HG03066 (cell line): Measurements from ENCODE around the gene PCDH19.

Experiments
- ATAC-seq: cut with Tn5 transposase; IDR thresholded peaks from one replicate; pipeline ENCODE4 v1.9.1; 2021; ENCODE audit warnings: low read depth; ENCODE audit not compliant: unreplicated experiment

Gene PCDH19

DNA sequence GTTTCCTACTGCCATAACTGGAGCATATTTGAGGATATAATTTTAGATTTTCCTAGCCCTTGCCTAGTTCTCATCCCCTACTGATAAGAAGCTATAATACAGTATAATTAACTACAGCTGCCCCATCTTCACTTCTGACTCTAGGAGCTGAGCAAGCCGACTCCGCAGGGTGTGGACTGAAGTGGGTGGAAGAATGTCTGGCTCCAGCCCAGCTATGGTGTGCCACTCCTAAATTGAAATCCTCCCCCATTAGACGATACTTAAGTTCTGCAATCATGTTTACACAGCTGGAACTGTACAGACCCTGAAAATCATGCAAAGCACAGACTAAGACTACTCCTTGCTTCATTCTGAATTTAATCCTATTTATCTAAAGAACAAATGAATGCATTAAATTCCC, 93.1 kb downstream of the PCDH19 start:
- ATAC-seq = no peak

DNA sequence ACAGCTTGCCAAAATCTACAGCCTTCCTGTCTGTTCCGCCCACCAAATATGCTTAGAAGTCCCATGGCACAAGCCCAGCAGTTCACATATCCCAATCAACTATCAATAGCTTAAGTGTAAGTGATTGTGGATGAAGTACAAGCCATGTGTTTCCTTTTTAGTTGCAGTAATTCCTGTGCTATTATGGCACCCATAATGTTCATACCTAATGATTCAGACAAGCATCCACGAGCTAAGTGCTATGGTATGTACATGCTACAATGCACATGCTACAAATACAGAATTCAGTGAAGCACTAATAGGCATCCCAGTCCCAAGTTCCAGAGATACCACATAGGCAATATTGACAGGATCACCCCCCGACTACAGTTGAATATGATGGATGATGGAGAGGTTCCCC, 94.5 kb downstream of the PCDH19 start:
- ATAC-seq = no peak

DNA sequence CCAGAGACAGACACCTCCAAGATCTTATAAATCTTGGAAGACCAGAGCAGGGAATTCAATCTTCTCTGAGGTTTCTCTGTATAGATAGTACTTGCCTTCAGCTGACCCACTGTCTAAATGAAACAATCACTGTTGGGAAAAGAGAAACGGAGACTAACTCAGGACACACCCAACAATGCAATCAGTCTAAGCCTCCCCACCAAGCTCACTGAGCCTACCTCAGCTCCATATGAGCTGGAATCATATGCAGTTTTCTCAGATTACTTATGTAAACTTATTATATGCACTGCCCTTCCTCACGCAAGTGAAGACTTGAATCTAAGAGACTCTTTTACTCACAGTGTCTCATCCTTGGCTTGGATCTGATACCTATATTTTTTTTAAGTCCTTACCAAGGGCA, 110.5 kb downstream of the PCDH19 start:
- ATAC-seq = no peak

DNA sequence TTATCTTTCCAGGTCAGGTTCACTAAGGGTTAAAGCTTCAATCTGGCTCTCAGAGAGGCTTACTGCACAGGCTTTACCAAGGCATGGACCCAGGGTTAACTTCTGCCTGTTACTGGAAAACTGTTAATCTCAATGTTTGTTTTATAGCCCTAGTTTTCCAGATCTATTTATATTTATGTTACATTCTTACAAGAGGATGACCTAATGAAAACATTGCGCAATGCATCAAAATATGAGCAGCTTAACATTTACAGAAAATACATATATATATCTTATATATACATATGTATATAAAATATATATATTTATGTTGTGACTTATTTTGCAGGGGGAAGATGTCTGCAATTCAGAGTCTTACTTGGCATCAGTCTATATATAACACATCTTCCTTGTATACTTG, 112.3 kb downstream of the PCDH19 start:
- ATAC-seq = no peak

DNA sequence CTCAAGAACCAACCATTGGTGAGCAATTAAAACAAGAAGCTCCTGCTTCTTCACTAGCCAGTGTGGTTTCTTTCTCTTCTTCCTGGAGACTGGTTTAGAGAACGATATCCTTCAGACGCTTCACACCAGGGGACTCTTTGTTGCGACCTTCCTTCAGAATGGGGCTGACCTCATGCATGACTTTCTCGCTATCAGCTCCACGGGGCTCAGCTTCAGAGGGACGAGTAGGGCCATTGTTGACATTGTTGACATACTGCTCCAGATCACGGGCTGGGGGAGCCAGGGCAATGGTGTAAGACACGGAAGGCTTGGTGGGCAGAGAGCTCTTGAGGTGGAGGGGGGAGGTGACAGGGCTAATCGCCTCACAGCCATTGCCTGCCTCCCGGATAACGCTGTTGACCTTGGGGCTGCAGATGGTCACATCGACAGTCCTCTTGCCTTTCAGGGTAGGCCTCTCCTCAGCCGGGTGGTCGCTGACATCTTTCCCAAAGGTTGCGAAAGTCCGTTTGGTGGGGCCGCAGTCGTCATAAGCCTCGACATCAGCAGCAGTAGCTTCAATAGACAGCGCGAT, 113.8 kb downstream of the PCDH19 start:
- no peak for ATAC-seq

DNA sequence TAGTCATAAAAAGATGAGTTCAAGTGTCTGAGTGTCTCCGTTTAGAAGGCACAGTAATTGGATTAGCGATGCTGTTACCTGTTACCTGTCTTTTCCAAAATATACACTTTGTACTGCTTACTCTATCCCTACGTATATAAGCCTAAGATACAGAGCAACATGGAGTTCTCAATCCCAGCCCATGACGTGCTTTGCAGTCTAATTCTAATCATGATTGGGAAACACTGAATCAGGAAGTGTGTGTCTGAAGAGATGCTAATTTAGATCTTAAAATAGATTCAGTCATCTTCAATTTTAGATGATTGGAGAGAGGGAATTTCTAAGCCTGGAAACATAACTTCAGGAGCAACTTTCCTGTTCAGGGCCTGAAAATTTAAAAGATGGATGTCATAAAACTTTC, 115.1 kb downstream of the PCDH19 start:
- ATAC-seq = no peak

DNA sequence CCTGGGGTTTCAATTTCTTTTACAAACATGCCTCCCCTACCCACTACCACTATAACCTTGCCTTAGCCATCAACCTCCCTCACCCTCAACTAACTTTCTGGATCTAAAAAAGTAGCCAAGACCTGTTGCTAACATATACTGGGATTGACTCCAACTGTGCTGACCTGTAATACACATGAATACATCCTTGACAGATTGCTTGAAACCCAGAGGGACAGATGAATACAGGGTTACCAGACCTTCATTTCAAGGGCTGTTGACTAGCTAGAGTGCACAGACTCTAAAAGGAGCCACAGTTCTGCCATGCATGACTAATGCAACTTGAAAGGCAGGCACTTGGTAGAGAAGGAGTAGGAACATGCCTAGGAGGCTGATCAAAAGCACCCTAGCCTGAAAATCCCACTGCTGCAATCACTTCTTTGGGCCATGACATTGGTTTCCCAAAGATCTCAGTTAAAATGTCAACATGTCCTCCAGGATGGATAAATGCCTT, 121.0 kb downstream of the PCDH19 start:
- no peak for ATAC-seq

DNA sequence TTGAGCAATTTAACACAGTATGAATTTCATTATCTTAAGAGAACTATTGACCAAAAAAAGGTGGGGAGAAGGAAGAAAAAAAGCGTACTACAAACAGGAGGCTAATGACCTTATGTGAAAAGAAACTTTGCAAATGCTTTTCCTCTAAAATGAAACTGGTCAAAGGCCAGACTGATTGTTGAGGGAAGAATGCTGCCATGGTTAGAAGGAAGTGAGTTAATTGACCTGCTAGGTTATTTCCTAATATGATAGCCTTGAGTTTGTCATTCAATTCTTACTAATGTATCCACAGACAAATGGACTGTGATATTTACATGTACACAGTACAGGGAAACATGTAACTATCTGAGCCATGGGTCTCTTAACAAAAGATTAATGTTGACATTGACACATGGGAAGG, 132.8 kb downstream of the PCDH19 start:
- no peak for ATAC-seq

DNA sequence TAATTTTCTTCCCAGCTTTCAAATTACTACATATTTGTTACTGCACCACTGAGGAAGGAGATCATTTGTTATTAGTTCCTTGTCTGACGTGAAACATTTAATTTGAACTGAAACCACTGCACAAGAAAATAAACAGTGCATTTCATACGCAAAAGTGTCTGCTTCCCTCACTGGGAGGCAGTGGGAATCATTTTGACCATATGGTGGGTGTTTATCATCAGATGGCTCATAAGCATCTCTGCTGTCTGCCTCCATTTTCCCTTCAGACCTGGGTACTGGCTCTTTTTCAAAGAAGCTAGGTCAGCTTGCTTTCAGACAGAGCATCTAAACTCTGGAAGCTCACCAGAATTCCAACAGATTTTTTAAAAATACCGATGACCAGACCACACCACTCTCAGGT, 135.2 kb downstream of the PCDH19 start:
- ATAC-seq = no peak

DNA sequence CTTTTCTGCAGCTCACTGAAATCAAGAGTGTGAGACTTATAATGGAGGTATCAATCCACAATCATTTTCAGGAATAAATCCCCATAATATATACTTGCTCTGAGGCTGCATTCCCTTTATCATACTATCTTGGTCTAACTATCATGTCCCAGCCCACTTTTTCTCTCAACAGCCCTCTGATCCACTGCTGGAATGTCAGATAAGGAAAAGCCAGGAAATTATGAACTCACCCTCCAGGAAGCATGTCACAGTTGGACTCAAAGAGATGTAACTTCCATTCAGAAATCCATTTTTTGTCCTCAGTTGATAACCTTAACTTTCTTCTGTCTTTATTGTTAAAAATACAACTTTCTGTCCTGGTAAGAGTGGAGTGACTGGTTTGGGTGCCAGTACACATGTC, 144.9 kb downstream of the PCDH19 start:
- ATAC-seq = no peak

DNA sequence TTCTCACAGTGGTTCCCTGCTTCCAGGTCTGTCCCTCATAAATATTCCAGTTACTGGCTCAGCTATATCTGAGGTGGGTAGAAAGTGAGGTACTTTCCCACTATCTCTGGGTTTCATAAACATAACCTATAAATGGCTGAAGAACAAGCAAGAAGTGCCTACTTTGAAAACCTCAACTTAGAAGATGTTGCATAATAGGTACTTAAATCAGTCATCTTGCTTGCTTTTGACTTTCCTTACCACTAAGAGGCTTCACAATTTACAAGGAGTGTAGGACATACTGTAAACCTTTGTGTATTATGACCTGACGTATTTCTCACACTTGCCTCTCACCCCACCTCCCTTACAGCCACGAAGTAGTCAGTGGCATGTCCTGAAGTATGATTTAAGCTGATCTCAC, 145.9 kb downstream of the PCDH19 start:
- peak; percentile 82 for ATAC-seq

DNA sequence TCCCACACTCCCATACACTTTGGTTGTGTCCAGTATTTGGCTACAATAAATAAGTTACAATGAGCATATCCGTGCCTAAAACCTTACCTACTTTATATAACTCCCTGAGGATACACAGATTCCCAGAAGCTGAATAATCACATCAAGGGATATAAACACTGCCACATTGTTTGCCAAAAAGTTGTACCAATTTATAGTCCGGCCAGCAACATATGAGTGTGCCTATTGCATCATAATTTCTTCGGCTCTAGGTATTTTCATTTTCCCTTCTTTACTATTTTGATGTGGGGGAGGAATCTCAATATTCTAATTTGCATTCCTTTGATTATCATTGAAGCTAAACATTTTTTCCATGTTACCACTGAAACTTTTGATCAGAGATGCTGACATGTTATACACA, 146.4 kb downstream of the PCDH19 start:
- no peak for ATAC-seq

DNA sequence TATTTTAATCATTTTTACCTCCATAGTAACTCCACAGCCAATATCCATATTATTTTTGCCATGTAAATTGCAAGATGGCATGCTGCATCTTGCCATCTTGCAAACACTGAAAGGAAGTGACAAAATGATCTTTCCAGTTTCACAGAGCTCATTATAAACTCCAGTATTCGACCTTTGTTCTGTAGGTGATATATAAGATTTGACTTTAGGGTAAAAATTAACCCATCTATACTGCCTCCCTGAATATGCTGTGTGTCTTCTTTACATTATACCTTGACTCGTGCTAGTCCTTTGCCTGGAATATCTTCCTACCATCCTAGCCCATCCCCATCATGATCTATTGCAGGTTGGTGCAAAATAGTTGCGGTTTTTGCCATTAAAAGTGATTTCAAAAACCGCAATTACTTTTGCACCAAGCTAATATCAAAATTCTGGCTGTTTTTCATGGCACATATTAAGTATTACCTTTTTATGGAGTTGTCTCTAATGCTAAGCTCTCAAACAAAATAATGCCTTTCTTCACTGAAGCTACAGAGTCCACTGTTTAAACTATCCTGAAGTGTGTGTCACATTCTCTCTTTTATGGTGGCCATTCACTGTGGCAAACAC, 161.1 kb downstream of the PCDH19 start:
- no peak for ATAC-seq

DNA sequence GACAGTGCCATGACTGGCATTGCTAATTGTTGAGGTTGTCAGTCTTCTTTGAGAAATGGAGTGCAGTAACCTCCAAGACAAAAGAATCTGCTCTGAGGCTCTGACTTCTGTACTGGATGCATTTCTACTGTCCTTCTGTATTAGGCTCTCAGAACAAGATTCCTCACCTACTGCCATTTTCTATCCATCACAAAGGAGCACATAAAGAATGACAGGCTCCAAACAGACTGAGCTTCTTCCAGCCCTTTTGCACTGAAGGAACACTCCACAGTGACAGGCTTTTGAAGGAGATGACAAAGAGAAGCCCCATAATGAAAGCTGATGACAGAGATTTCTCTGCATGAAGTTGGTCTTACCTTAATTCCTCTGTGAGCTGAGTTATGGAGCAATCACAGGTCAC, 162.2 kb downstream of the PCDH19 start:
- no peak for ATAC-seq

DNA sequence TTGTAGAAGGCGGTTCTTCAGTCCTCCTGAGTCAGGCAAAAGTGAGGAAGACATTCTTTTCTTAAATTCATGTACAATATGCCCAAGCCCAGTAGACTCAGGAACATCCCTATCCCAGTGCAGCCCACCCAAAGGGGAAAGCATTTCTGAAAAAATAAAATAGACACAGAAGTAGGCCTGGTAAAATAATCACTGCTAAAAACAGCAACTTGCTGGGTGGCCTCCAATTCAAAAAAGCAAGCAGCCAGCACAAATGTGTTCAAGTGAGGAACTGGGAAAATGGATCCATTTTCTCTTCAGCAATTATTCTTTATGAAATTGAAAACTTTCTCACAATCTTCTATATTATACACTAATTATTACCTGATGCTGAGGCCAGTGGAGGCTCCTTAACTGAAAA, 165.4 kb downstream of the PCDH19 start:
- ATAC-seq = no peak
